ENCODE data around the gene SLC7A8.
"Not testable (repeated sequence)": the region's sequence is repeated elsewhere in the genome, so short reads cannot be mapped to it uniquely, and the experiment has no call there.

SLC7A8 gene

GRCh38 chr14:23113431-23114119 is 69.9 kb downstream of the SLC7A8 start:
- DNase-seq = no peak

GRCh38 chr14:23112359-23113178 is 70.9 kb downstream of the SLC7A8 start:
- DNase-seq = no peak

- DNase-seq = no peak
These were observed 72.7 kb downstream of the SLC7A8 start for GRCh38 chr14:23110579-23111365.

GRCh38 chr14:23109769-23110168 is 73.7 kb downstream of the SLC7A8 start:
- DNase-seq = no peak

- DNase-seq = not testable (repeated sequence)
These were observed 75.3 kb downstream of the SLC7A8 start for GRCh38 chr14:23108169-23108568.

- not testable (repeated sequence) for DNase-seq
These were observed 75.8 kb downstream of the SLC7A8 start for GRCh38 chr14:23107620-23108019.

- no peak for DNase-seq
These were observed 76.8 kb downstream of the SLC7A8 start for GRCh38 chr14:23106747-23107045.

GRCh38 chr14:23105348-23105824 is 78.1 kb downstream of the SLC7A8 start:
- no peak for DNase-seq

- DNase-seq = no peak
These were observed 78.7 kb downstream of the SLC7A8 start, which contains the start of gene CIROP for GRCh38 chr14:23104591-23105347. Gene CIROP (minus strand): TSS chr14:23104989. CDS start chr14:23104920, 69 bp downstream.

GRCh38 chr14:23104070-23104590 is 79.3 kb downstream of the SLC7A8 start:
- DNase-seq = no peak

GRCh38 chr14:23103581-23103980 is 79.9 kb downstream of the SLC7A8 start:
- DNase-seq = no peak

- no peak for DNase-seq
These were observed 80.7 kb downstream of the SLC7A8 start for GRCh38 chr14:23102801-23103200.

GRCh38 chr14:23101986-23102625 is 81.4 kb downstream of the SLC7A8 start:
- no peak for DNase-seq

- DNase-seq = no peak
These were observed 82.1 kb downstream of the SLC7A8 start for GRCh38 chr14:23101213-23101970.

- DNase-seq = no peak
These were observed 84.1 kb downstream of the SLC7A8 start for GRCh38 chr14:23099212-23099861.

GRCh38 chr14:23097786-23098185 is 85.7 kb downstream of the SLC7A8 start:
- DNase-seq = no peak

- DNase-seq = no peak
These were observed 88.0 kb downstream of the SLC7A8 start, which contains the start of gene C14orf119 for GRCh38 chr14:23095196-23096108. Gene C14orf119 (plus strand): TSS chr14:23095505. CDS start chr14:23097659, 2,154 bp downstream.

- no peak for DNase-seq
These were observed 88.7 kb downstream of the SLC7A8 start, which contains the start of gene ACIN1 for GRCh38 chr14:23094666-23095195. Gene ACIN1 (minus strand): TSS chr14:23095136. CDS start chr14:23095112, 24 bp downstream.

Data from stimulated activated naive CD4-positive, alpha-beta T cell (primary cell).